CD4-positive, CD25-positive, alpha-beta regulatory T cell (primary cell): Measurements from ENCODE around the gene TXNDC11. TPM values are rescaled to one million over a fixed set of nuclear protein-coding genes. Genes with fewer than 3 reads are reported as not detected.

ENCODE experiments used
- ATAC-seq, 2 donors: fragments of 150-1000 bp; cut with Tn5 transposase; one replicate each; pipeline ENCODE4 v1.10.0; 2021; ENCODE audit warnings: low read depth in 2 of 2, moderate number of reproducible peaks in 2 of 2, moderate library complexity in 1 of 2
- DNase-seq, 3 donors: peaks; one replicate each; pipeline versions ENCODE4 v3.0.0 to v3.0.0-alpha.2; 2012 to 2022; ENCODE audit warnings: mixed read lengths in 1 of 3
- H3K27ac ChIP-seq: one replicate; pipeline ENCODE4 v1.7.0; 2013; ENCODE audit warnings: mild to moderate bottlenecking, low read length; ENCODE audit not compliant: insufficient read depth, poor library complexity, severe bottlenecking
- H3K27me3 ChIP-seq: one replicate; pipeline ENCODE4 v1.7.0; 2013; ENCODE audit warnings: low read length; ENCODE audit not compliant: control insufficient read depth, insufficient read depth
- H3K36me3 ChIP-seq: one replicate; pipeline ENCODE4 v1.7.0; 2013; ENCODE audit warnings: mild to moderate bottlenecking, low read length, moderate library complexity; ENCODE audit not compliant: control insufficient read depth, insufficient read depth
- H3K4me1 ChIP-seq: 2 replicates; pipeline ENCODE4 v1.7.0; 2013; ENCODE audit warnings: mild to moderate bottlenecking, low read length; ENCODE audit not compliant: insufficient read depth, control insufficient read depth, poor library complexity, severe bottlenecking
- H3K4me3 ChIP-seq: one replicate; pipeline ENCODE4 v1.7.0; 2013; ENCODE audit warnings: low read depth, mild to moderate bottlenecking, low read length, moderate library complexity
- H3K9me3 ChIP-seq, 2 experiments: 1 replicate in 1 of 2; 2 replicates in 1 of 2; pipeline ENCODE4 v1.7.0; 2013; ENCODE audit warnings: low read length in 2 of 2, mild to moderate bottlenecking in 1 of 2, moderate library complexity in 1 of 2; ENCODE audit not compliant: control insufficient read depth in 2 of 2
- H3K27ac Mint-ChIP-seq, 3 donors: one replicate each; pipeline ENCODE4 v1.8.0; 2020 to 2022; ENCODE audit warnings: mild to moderate bottlenecking in 3 of 3, mixed read lengths in 3 of 3, moderate library complexity in 2 of 3
- H3K27me3 Mint-ChIP-seq: one replicate; pipeline ENCODE4 v1.8.0; 2022; ENCODE audit warnings: mild to moderate bottlenecking, mixed read lengths
- H3K36me3 Mint-ChIP-seq: one replicate; pipeline ENCODE4 v1.8.0; 2020; ENCODE audit warnings: mixed read lengths
- H3K4me1 Mint-ChIP-seq, 4 donors: one replicate each; pipeline ENCODE4 v1.8.0; 2020 to 2022; ENCODE audit warnings: mixed read lengths in 4 of 4, mild to moderate bottlenecking in 1 of 4
- H3K4me3 Mint-ChIP-seq, 4 donors: one replicate each; pipeline ENCODE4 v1.8.0; 2020 to 2022; ENCODE audit warnings: mild to moderate bottlenecking in 4 of 4, mixed read lengths in 4 of 4, moderate library complexity in 3 of 4
- H3K9me3 Mint-ChIP-seq, 7 donors: one replicate each; pipeline ENCODE4 v1.8.0; 2020 to 2022; ENCODE audit warnings: mixed read lengths in 7 of 7, mild to moderate bottlenecking in 3 of 7, moderate library complexity in 2 of 7
- polyA plus RNA-seq, 4 donors: library from polyadenylated mRNA; unstranded; fragments of 300-500 nt; fragmentation: Illumina TruSeq; gene quantifications; one replicate each; pipeline ENCODE4 v1.2.3, GENCODE V29; 2021
- total RNA-seq: library from RNA; stranded (reverse); gene quantifications from one replicate; pipeline ENCODE4 v1.2.3, GENCODE V29; 2022

TXNDC11 gene
- total and polyA plus RNA-seq, 5 donors from 2014 or later = 64.9 to 178 (median 71.3) TPM

DNA sequence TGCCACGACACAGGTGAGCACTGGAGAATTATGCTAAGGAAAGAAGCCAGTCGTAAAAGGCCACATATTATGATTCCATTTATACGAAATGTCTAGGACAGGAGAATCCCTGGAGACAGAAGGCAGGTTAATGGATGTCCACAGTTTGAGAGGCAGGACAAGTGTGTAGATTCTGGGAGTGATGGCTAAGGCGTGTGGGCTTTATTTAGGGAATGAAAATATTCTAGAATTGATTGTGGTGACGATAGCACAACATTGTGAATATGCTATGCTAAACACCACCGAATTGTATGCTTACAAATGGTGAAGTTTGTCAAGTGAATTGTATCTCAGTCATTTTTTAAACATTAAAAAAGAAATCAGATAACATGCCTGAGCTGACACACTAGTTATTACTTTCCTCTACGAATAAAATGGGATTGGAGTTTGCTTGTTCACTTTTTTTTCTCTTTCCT lies 5.3 kb upstream of the TXNDC11 start:
- H3K36me3 Mint-ChIP-seq = peaks cover 29% of the 10 kb centered on the region
- ATAC-seq (no peak), DNase-seq (no peak)
- peaks cover 37% of the 10 kb centered on the region for H3K36me3 ChIP-seq
- no peak overlapping the region for H3K4me3 ChIP-seq
- no peaks in the 10 kb centered on the region for H3K9me3 Mint-ChIP-seq
- H3K27ac Mint-ChIP-seq = peak overlapping the region; percentile 48 to 87 (median 62)
- peak overlapping the region in 1 of 4 donors; percentile 7 for H3K4me3 Mint-ChIP-seq
- H3K9me3 ChIP-seq = no peaks in the 10 kb centered on the region
- H3K4me1 Mint-ChIP-seq = peaks cover 6 to 27% (median 15%) of the 10 kb centered on the region in 4 donors
- H3K27me3 Mint-ChIP-seq = no peaks in the 10 kb centered on the region
- H3K4me1 ChIP-seq = peaks cover 9% of the 10 kb centered on the region
- no peaks in the 10 kb centered on the region for H3K27me3 ChIP-seq
- no peak overlapping the region for H3K27ac ChIP-seq

DNA sequence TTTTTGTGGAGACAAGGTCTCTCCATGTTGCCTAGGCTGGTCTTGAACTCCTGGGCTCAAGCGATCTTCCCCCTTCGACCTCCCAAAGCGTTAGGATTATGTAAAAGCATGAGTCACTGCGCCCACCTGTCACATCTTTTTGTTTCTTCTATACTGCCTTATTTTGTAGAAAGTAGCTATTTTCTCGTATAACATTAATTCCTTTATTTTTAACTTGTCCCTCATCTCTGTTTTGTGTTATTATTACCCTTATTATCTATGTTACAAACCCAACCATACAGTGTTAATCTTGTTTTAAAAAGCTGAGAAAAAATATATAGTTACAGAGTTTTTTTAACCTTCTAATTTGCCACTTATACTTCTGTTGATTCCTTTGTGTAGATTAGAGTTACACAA lies 1.4 kb upstream of the TXNDC11 start:
- Mint-ChIP-seq H3K36me3 (peaks cover 8% of the 10 kb centered on the region), H3K4me3 (peak overlapping the region; percentile 90 to 99 (median 92)), H3K4me1 (peaks cover 31 to 46% (median 38%) of the 10 kb centered on the region in 4 donors), H3K9me3 (no peaks in the 10 kb centered on the region), H3K27me3 (no peaks in the 10 kb centered on the region), H3K27ac (peak overlapping the region; percentile 84 to 99 (median 98))
- peak overlapping the region; percentile 95 for H3K27ac ChIP-seq
- peaks cover 34% of the 10 kb centered on the region for H3K4me1 ChIP-seq
- H3K27me3 ChIP-seq = no peaks in the 10 kb centered on the region
- H3K36me3 ChIP-seq = peaks cover 8% of the 10 kb centered on the region
- DNase-seq (no peak), ATAC-seq (no peak)
- no peak overlapping the region for H3K4me3 ChIP-seq
- H3K9me3 ChIP-seq = no peaks in the 10 kb centered on the region

DNA sequence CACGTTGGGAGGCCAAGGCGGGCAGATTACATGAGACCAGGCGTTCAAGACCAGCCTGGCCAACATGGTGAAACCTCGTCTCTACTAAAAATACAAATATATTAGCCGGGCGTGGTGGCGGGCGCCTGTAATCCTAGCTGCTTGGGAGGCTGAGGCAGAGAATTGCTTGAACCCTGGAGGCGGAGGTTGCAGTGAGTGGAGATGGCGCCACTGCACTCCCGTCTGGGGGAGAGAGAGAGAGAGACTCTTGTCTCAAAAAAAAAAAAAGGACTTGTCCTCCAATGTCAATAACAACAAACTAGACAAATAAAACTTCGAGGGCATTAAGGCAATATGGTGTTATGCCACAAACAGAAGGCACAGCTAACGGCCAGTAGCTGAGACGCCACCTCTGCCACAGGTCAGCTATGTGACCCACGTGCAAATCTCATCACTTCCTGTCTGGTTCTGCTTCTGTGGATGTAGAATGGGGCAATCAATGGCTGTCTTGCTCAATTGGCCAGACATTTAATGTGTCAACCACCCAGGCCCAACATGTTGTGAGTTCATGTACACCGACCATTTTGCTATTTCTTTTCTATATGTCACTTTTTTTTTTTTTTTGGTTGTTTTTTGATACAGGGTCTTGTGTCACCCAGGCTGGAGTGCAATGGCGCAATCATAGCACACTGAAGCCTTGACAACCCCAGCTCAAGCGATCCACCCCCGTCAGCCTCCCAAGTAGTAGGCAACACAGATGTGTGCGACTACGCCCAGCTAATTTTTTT lies 834 bp upstream of the TXNDC11 start:
- ATAC-seq = no peak
- DNase-seq = peak; percentile 21 to 57 (median 36)
- H3K36me3 ChIP-seq = peaks cover 5% of the 10 kb centered on the region

DNA sequence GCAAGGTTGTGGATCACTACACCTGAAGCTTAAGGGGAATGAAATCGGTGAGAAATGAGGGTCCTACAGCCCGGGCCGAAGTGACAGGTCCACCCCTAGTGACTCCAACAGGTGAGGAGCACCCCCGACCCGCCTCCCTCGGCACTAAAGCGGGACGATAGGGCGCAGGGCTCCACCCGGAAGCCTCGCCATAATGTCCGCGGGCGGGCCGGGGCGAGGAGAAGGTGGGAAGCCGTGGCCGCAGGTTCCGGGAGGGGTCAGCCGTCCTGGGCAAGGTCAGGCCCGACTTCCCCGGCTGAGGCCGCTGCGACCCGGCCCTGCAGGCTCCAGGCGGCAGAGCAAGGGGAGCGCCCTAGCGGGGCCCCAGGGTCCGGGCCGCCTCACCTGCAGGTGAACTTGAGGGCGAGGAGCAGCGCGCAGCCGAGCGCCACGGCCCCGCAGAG lies 543 bp downstream of the TXNDC11 start:
- peaks cover 6% of the 10 kb centered on the region for H3K36me3 Mint-ChIP-seq
- DNase-seq = peak in 1 of 3 donors; percentile 57

More for the DNA sequence above, 834 bp upstream of the TXNDC11 start:
- Histone ChIP-seq H3K27ac (peak overlapping the region; percentile 95), H3K9me3 (no peaks in the 10 kb centered on the region), H3K27me3 (no peaks in the 10 kb centered on the region), H3K4me3 (peak overlapping the region; percentile 72), H3K4me1 (peaks cover 40% of the 10 kb centered on the region)
- Mint-ChIP-seq H3K27me3 (no peaks in the 10 kb centered on the region), H3K27ac (peak overlapping the region; percentile 91 to 99 (median 98)), H3K4me1 (peaks cover 34 to 52% (median 41%) of the 10 kb centered on the region in 4 donors), H3K36me3 (peaks cover 6% of the 10 kb centered on the region), H3K4me3 (peak overlapping the region; percentile 90 to 99 (median 92)), H3K9me3 (no peaks in the 10 kb centered on the region)

DNA sequence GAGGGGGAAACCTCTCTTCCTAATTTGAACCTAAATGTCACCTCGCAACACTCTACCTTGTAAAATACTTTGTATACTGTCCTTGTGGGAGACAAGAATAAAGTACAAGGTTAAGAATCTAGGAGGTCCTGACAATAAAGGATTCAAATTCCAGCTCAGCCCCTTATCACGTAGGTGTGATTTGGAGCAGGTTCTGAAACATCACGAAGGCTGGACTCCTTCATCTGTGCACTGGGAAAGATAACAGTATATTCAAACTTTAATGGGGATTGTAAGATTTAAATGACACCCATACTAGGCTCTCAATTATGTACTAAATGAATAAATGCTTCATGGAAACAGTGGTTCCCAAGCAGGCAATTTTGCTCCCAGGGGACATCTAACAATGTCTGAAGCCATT lies 2.1 kb downstream of the TXNDC11 start:
- Mint-ChIP-seq H3K9me3 (no peaks in the 10 kb centered on the region), H3K27me3 (no peaks in the 10 kb centered on the region), H3K36me3 (peaks cover 21% of the 10 kb centered on the region), H3K4me1 (peaks cover 51 to 78% (median 58%) of the 10 kb centered on the region in 4 donors), H3K27ac (peak overlapping the region in 2 of 3 donors; percentile 98 to 99), H3K4me3 (peak overlapping the region; percentile 90 to 98 (median 94))
- Histone ChIP-seq H3K36me3 (peaks cover 15% of the 10 kb centered on the region), H3K27ac (peak overlapping the region; percentile 56), H3K4me1 (peaks cover 62% of the 10 kb centered on the region), H3K9me3 (no peaks in the 10 kb centered on the region), H3K4me3 (peak overlapping the region; percentile 82), H3K27me3 (no peaks in the 10 kb centered on the region)
- ATAC-seq = no peak
- DNase-seq = no peak

More for the DNA sequence above, 543 bp downstream of the TXNDC11 start:
- Histone ChIP-seq H3K4me3 (peak overlapping the region; percentile 82), H3K4me1 (peaks cover 46% of the 10 kb centered on the region), H3K36me3 (no peaks in the 10 kb centered on the region), H3K27me3 (no peaks in the 10 kb centered on the region), H3K27ac (peak overlapping the region; percentile 95), H3K9me3 (no peaks in the 10 kb centered on the region)
- Mint-ChIP-seq H3K4me3 (peak overlapping the region; percentile 90 to 98 (median 94)), H3K4me1 (peaks cover 39 to 62% (median 45%) of the 10 kb centered on the region in 4 donors), H3K9me3 (no peaks in the 10 kb centered on the region), H3K27me3 (no peaks in the 10 kb centered on the region), H3K27ac (peak overlapping the region; percentile 92 to 99 (median 98))
- ATAC-seq = peak; percentile 18 to 32

DNA sequence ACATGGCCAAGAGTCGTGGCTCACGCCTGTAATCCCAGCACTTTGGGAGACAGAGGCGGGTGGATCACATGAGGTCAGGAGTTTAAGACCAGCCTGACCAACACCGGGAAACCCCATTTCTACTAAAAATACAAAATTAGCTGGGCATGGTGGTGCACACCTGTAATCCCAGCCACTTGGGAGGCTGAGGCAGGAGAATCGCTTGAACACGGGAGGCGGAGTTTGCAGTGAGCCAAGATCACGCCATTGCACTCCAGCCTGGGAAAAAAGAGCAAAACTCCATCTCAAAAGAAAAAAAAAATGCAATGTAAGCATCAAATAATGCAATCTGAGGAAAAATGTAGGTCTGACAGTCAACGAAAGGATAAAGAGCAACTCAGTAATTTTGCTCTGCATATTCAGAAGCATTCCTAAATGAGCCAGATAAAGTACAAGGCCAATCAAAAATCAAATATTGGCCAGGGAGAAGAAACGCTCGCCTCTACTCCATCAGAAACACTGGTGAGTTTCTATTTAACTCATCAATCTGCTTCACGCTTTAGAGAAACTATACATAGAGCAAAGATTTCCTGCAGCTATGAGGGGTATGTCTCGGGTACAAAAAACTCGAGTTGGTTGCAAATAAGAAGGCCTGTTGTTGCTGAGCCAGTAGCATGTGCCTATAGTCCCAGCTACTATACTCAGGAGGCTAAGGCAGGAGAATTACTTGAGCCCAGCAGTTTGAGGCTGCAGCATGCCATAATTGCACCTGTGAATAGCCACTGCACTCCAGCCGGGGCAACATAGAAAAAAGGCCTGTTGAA lies 3.7 kb downstream of the TXNDC11 start:
- H3K36me3 ChIP-seq = peaks cover 32% of the 10 kb centered on the region
- DNase-seq = peak in 1 of 3 donors; percentile 63
- no peaks in the 10 kb centered on the region for H3K27me3 ChIP-seq
- H3K36me3 Mint-ChIP-seq = peaks cover 31% of the 10 kb centered on the region
- no peaks in the 10 kb centered on the region for H3K27me3 Mint-ChIP-seq
- H3K4me3 ChIP-seq = peak overlapping the region; percentile 82
- no peak for ATAC-seq
- H3K9me3 ChIP-seq = no peaks in the 10 kb centered on the region
- H3K27ac Mint-ChIP-seq = peak overlapping the region; percentile 84 to 98 (median 91)
- H3K4me1 Mint-ChIP-seq = peaks cover 61 to 87% (median 67%) of the 10 kb centered on the region in 4 donors
- peaks cover 77% of the 10 kb centered on the region for H3K4me1 ChIP-seq
- peak overlapping the region; percentile 90 to 98 (median 94) for H3K4me3 Mint-ChIP-seq
- peak overlapping the region; percentile 59 for H3K27ac ChIP-seq
- H3K9me3 Mint-ChIP-seq = no peaks in the 10 kb centered on the region

DNA sequence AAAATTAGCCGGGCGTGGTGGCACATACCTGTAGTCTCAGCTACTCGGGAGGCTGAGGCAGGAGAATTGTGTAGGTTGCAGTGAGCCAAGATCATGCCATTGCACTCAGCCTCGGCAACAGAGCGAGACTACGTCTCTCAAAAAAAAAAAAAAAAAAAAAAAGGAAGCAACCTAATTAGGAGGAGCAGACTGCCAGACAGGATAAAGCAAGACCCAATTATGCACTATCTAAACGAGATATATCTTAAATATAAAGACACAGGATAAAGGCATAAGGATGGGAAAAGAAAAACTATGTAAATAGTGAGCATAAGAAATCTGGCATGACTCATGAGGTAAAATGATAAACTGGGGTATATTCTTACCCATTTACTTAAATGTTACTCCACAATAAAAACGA lies 4.9 kb downstream of the TXNDC11 start:
- peaks cover 60 to 87% (median 66%) of the 10 kb centered on the region in 4 donors for H3K4me1 Mint-ChIP-seq
- peak overlapping the region; percentile 20 for H3K27ac ChIP-seq
- no peaks in the 10 kb centered on the region for H3K27me3 ChIP-seq
- no peaks in the 10 kb centered on the region for H3K27me3 Mint-ChIP-seq
- peak overlapping the region; percentile 82 for H3K4me3 ChIP-seq
- peak overlapping the region; percentile 74 to 98 (median 80) for H3K27ac Mint-ChIP-seq
- peaks cover 40% of the 10 kb centered on the region for H3K36me3 ChIP-seq
- no peaks in the 10 kb centered on the region for H3K9me3 ChIP-seq
- peak overlapping the region; percentile 75 to 94 (median 92) for H3K4me3 Mint-ChIP-seq
- H3K9me3 Mint-ChIP-seq = no peaks in the 10 kb centered on the region
- DNase-seq (no peak), ATAC-seq (no peak)
- H3K36me3 Mint-ChIP-seq = peaks cover 34% of the 10 kb centered on the region
- peaks cover 72% of the 10 kb centered on the region for H3K4me1 ChIP-seq
